ENCODE measurements around the gene CADPS.

The CADPS gene

GRCh38 chr3:62605413-62606068, 269.7 kb downstream of the CADPS start:
- H3K9me3 ChIP-seq: no peaks in the 10 kb centered on the region
- peaks cover 9% of the 10 kb centered on the region for H3K27me3 ChIP-seq (ENCODE audit: low read depth)
- in situ Hi-C loops (cut with MboI; ENCODE audit: low sequenced_read_pairs): loop anchor here (25.0 kb wide), 1 partner anchor 1207 kb away; the partner anchor contains the start of gene C3orf49
- H3K36me3 ChIP-seq (replicated peaks): no peaks in the 10 kb centered on the region
- no peaks in the 10 kb centered on the region for H3K4me1 ChIP-seq
- no peak overlapping the region for H3K4me3 ChIP-seq
- no peak for DNase-seq (ENCODE audit: low spot score in 2 of 2)

- H3K9me3 ChIP-seq: no peaks in the 10 kb centered on the region
- in situ Hi-C loops (cut with MboI; ENCODE audit: low sequenced_read_pairs): loop anchor here (25.0 kb wide), 1 partner anchor 1207 kb away; the partner anchor contains the start of gene C3orf49
- no peak for DNase-seq (ENCODE audit: low spot score in 2 of 2)
- no peak overlapping the region for H3K4me3 ChIP-seq
- peaks cover 9% of the 10 kb centered on the region for H3K27me3 ChIP-seq (ENCODE audit: low read depth)
- no peaks in the 10 kb centered on the region for H3K4me1 ChIP-seq
- H3K36me3 ChIP-seq (replicated peaks): no peaks in the 10 kb centered on the region
These were observed 270.4 kb downstream of the CADPS start for GRCh38 chr3:62604751-62605351.

DNA sequence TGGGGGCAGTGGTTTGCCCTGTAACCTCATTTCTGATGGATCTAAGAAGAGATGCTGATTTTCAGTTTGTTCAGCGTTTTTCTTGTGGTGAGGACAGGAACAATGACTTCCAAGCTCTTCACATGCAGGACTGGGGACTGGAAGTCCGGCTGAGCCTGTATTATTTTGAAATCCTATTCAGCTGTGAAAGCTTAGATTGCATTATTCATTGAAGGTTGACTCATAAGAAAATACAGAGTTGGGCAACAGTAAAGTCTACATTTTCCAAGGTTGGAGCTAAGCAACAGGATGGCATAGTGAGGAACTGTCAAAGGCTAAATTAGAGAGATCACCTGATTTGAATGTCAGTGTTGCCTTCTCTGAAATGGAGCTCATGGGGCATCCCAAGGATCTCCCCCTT, 270.9 kb downstream of the CADPS start:
- no peak for DNase-seq (ENCODE audit: low spot score in 2 of 2)
- Histone ChIP-seq H3K27me3 (ENCODE audit: low read depth) (peaks cover 9% of the 10 kb centered on the region), H3K9me3 (no peaks in the 10 kb centered on the region), H3K4me3 (no peak overlapping the region), H3K4me1 (no peaks in the 10 kb centered on the region), H3K36me3 (replicated peaks) (no peaks in the 10 kb centered on the region)
- in situ Hi-C loops (cut with MboI; ENCODE audit: low sequenced_read_pairs): loop anchor here (25.0 kb wide), 1 partner anchor 1208 kb away; the partner anchor contains the start of gene C3orf49

DNA sequence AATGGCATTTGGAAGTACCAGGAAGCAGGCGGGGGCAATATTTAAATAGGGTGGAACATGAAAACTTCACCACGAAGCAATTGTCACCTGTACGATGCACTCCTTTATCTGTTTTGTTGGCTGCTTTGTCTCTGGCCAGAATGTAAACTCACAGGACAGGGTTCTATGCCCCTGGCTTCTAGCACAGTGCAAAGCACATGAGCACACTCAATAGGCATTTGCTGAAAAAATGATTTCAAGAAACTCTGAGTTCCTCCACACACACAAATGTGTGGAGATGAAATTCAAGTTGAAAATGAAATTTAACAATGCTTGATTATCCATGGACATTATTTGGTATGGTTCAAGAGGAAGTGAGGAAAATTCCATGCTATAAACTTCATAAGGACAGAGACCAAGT, 272.2 kb downstream of the CADPS start:
- Histone ChIP-seq H3K36me3 (replicated peaks) (no peaks in the 10 kb centered on the region), H3K4me3 (no peak overlapping the region), H3K9me3 (no peaks in the 10 kb centered on the region), H3K4me1 (no peaks in the 10 kb centered on the region), H3K27me3 (ENCODE audit: low read depth) (peaks cover 9% of the 10 kb centered on the region)
- DNase-seq (ENCODE audit: low spot score in 2 of 2): no peak
- in situ Hi-C loops (cut with MboI; ENCODE audit: low sequenced_read_pairs): loop anchor here (25.0 kb wide), 1 partner anchor 1209 kb away; the partner anchor contains the start of gene C3orf49

DNA sequence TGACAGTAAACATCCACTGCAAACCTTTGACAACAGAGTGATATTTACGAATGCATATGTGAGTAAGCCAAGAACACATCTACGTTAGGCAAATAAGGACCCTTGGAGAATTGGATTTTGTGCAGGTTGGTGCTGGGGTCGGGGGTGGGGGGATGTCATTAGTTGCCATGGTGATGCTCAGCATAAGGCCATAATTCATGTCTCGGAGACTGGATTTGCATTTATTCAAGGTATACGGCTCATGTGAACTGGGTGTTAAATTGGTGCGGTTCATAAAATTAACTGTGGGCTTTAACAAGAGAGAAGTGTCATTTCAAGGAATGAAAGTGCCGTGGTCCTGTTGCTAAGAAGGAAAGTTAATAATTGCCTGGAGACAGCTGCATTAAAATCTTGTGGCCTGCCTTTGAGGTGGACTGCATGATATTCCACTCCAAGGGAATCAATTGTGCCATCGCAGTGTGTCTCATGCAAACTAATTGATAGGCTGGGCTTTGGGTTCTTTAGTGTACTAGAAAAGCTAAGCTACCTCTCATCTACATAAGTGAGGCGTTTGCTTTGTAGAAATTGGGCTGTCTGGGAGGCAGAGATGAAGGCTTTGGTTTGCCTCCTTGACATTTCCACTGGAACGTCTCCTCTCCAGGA, 273.0 kb downstream of the CADPS start:
- Histone ChIP-seq H3K4me1 (no peaks in the 10 kb centered on the region), H3K27me3 (ENCODE audit: low read depth) (peaks cover 9% of the 10 kb centered on the region), H3K36me3 (replicated peaks) (no peaks in the 10 kb centered on the region), H3K9me3 (no peaks in the 10 kb centered on the region), H3K4me3 (no peak overlapping the region)
- in situ Hi-C loops (cut with MboI; ENCODE audit: low sequenced_read_pairs): loop anchor here (25.0 kb wide), 1 partner anchor 1210 kb away; the partner anchor contains the start of gene C3orf49
- no peak for DNase-seq (ENCODE audit: low spot score in 2 of 2)

DNA sequence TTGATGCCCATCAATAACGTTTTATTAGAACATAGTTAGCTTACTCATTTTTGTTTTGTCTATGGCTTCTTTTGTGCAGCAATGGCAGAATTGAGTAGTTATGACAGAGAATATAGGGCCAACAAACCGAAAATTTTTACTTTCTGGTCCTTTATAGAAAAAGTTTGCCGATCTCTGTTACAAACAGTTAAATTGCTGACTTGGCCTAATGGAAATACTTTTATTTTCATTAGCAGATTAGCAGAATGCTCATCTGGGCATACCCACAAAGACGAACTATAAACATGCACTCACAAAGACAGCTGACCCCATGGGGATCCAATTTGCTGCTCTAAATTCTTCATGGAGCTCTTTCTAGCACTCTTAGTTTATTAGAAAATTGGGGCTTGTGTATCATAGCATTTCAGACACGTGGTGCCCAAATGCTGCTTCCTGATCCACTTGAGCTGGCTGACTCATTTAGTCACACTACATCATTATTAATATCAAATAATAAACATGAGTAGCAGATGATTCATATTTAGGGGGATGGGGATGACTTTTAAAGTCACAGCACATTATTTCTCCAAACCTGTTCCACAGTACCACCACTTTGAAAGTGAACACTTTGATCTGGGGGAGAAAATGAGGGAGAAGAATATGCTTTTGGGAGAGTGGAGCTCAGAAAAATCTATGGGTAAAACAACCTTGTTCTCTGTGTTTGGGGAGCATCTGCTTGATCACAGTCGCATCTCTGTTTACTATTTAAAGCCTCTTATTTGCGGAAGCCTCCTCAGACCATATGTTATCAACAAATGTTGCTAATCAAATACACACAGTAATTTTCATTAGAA, 273.8 kb downstream of the CADPS start:
- H3K27me3 ChIP-seq (ENCODE audit: low read depth): peaks cover 9% of the 10 kb centered on the region
- no peaks in the 10 kb centered on the region for H3K36me3 ChIP-seq (replicated peaks)
- H3K4me1 ChIP-seq: no peaks in the 10 kb centered on the region
- DNase-seq (ENCODE audit: low spot score in 2 of 2): no peak
- no peak overlapping the region for H3K4me3 ChIP-seq
- H3K9me3 ChIP-seq: no peaks in the 10 kb centered on the region
- in situ Hi-C loops (cut with MboI; ENCODE audit: low sequenced_read_pairs): loop anchor here (25.0 kb wide), 1 partner anchor 1211 kb away; the partner anchor contains the start of gene C3orf49

GRCh38 chr3:62600033-62600432, 275.2 kb downstream of the CADPS start:
- H3K4me3 ChIP-seq: no peak overlapping the region
- in situ Hi-C loops (cut with MboI; ENCODE audit: low sequenced_read_pairs): loop anchor here (25.0 kb wide), 1 partner anchor 1212 kb away; the partner anchor contains the start of gene C3orf49
- no peak for DNase-seq (ENCODE audit: low spot score in 2 of 2)

GRCh38 chr3:62597491-62597890, 277.7 kb downstream of the CADPS start:
- H3K4me3 ChIP-seq: no peak overlapping the region
- no peaks in the 10 kb centered on the region for H3K36me3 ChIP-seq (replicated peaks)
- in situ Hi-C loops (cut with MboI; ENCODE audit: low sequenced_read_pairs): no loop called here
- DNase-seq (ENCODE audit: low spot score in 2 of 2): no peak
- H3K27me3 ChIP-seq (ENCODE audit: low read depth): 0 out of 2 replicates have a peak, but pooled peaks cover 2% of the 10 kb centered on the region
- no peaks in the 10 kb centered on the region for H3K9me3 ChIP-seq
- no peaks in the 10 kb centered on the region for H3K4me1 ChIP-seq

More at GRCh38 chr3:62600033-62600432, 275.2 kb downstream of the CADPS start:
- Histone ChIP-seq H3K9me3 (no peaks in the 10 kb centered on the region), H3K36me3 (replicated peaks) (no peaks in the 10 kb centered on the region), H3K4me1 (no peaks in the 10 kb centered on the region), H3K27me3 (ENCODE audit: low read depth) (peaks cover 9% of the 10 kb centered on the region)

- no peak for DNase-seq (ENCODE audit: low spot score in 2 of 2)
- Histone ChIP-seq H3K9me3 (no peaks in the 10 kb centered on the region), H3K4me3 (no peak overlapping the region), H3K36me3 (replicated peaks) (no peaks in the 10 kb centered on the region), H3K27me3 (ENCODE audit: low read depth) (no peaks in the 10 kb centered on the region), H3K4me1 (no peaks in the 10 kb centered on the region)
- in situ Hi-C loops (cut with MboI; ENCODE audit: low sequenced_read_pairs): no loop called here
These were observed 282.8 kb downstream of the CADPS start for GRCh38 chr3:62592408-62592807.

DNA sequence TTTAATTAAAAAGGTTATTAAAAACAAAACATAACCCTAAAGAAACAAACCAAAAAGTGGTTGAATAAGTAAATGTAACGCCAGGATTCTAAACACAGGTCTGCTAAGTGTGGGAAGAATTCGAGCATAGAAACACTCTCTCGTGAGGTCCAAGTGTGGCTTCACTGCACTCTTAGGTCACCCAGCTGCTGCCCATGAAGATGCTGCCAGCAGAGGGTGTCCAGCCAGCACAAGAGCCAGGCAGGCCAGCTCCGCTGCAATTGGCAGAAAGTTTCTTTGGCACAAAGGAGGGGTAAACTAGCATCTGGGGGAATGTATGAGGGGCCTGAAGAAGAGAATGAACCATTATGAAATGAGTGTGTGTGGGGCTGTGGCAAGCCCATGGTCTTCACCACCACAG, 286.1 kb downstream of the CADPS start:
- in situ Hi-C loops (cut with MboI; ENCODE audit: low sequenced_read_pairs): no loop called here
- Histone ChIP-seq H3K4me1 (no peaks in the 10 kb centered on the region), H3K27me3 (ENCODE audit: low read depth) (no peaks in the 10 kb centered on the region), H3K36me3 (replicated peaks) (no peaks in the 10 kb centered on the region), H3K9me3 (no peaks in the 10 kb centered on the region), H3K4me3 (no peak overlapping the region)
- no peak for DNase-seq (ENCODE audit: low spot score in 2 of 2)

DNA sequence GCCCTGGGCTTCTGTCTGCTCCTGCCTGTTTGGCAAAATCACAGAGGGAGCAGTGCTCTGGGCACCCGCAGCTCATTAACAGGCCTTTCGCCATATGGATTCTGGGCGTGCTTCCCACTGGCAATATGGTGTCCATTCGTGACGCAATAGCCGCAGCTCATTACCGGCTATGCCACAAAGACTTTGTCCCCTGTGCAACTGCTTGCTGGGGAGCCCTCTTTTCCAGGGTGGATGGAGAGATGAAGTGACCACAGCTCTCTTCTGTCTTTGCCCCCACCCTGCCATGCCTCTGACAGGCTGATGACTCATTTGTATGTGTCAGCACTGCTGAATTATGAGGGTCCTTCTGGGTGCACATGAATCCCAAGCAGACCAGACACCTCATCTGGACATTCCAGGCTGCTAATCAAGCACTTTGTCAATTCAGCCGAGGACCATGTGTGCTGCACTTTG, 287.6 kb downstream of the CADPS start:
- no peak for DNase-seq (ENCODE audit: low spot score in 2 of 2)
- Histone ChIP-seq H3K9me3 (no peaks in the 10 kb centered on the region), H3K4me3 (no peak overlapping the region), H3K27me3 (ENCODE audit: low read depth) (no peaks in the 10 kb centered on the region), H3K4me1 (no peaks in the 10 kb centered on the region), H3K36me3 (replicated peaks) (no peaks in the 10 kb centered on the region)
- in situ Hi-C loops (cut with MboI; ENCODE audit: low sequenced_read_pairs): no loop called here

GRCh38 chr3:62587169-62587568, 288.0 kb downstream of the CADPS start:
- in situ Hi-C loops (cut with MboI; ENCODE audit: low sequenced_read_pairs): no loop called here
- no peaks in the 10 kb centered on the region for H3K9me3 ChIP-seq
- DNase-seq (ENCODE audit: low spot score in 2 of 2): no peak
- H3K4me1 ChIP-seq: no peaks in the 10 kb centered on the region
- no peaks in the 10 kb centered on the region for H3K27me3 ChIP-seq (ENCODE audit: low read depth)
- no peak overlapping the region for H3K4me3 ChIP-seq
- no peaks in the 10 kb centered on the region for H3K36me3 ChIP-seq (replicated peaks)

DNA sequence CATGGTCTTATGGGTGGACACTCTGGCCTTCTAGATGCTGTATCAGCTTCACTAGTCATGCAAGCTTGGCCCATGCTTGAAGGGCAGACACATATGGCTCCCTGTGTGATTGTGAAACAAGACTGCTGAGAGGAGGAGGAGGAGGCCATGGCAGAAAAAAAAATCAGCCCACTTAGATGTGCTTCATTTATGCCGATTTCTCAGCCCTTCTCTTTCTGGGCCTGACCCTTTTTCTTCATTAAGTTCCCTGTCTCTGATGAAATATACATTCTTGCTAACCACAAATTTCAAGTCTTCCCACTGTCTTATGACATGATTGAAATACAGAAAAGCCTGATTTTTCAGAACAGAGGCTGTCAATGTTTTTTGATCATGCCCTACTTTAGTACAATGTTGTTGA, 288.9 kb downstream of the CADPS start:
- Histone ChIP-seq H3K36me3 (replicated peaks) (no peaks in the 10 kb centered on the region), H3K27me3 (ENCODE audit: low read depth) (no peaks in the 10 kb centered on the region), H3K4me1 (no peaks in the 10 kb centered on the region), H3K4me3 (no peak overlapping the region), H3K9me3 (no peaks in the 10 kb centered on the region)
- in situ Hi-C loops (cut with MboI; ENCODE audit: low sequenced_read_pairs): no loop called here
- DNase-seq (ENCODE audit: low spot score in 2 of 2): no peak
